IgD-negative memory B cell (primary cell): ENCODE measurements around the gene EPC1. TPM values are rescaled to one million over a fixed set of nuclear protein-coding genes. Genes with fewer than 3 reads are reported as not detected.
"Not testable (repeated sequence)": the region's sequence is repeated elsewhere in the genome, so short reads cannot be mapped to it uniquely, and the experiment has no call there.

ENCODE experiments used
- H3K27ac Mint-ChIP-seq, 3 donors: one replicate each; pipeline ENCODE4 v1.8.0; 2020 to 2022; ENCODE audit warnings: mild to moderate bottlenecking in 3 of 3, mixed read lengths in 3 of 3, moderate library complexity in 1 of 3
- H3K27me3 Mint-ChIP-seq: one replicate; pipeline ENCODE4 v1.8.0; 2021; ENCODE audit warnings: mixed read lengths
- H3K36me3 Mint-ChIP-seq: one replicate; pipeline ENCODE4 v1.8.0; 2020; ENCODE audit warnings: mild to moderate bottlenecking, mixed read lengths
- H3K4me1 Mint-ChIP-seq, 3 donors: one replicate each; pipeline ENCODE4 v1.8.0; 2020 to 2022; ENCODE audit warnings: mixed read lengths in 3 of 3, mild to moderate bottlenecking in 1 of 3
- H3K4me3 Mint-ChIP-seq, 4 donors: one replicate each; pipeline ENCODE4 v1.8.0; 2020 to 2022; ENCODE audit warnings: mild to moderate bottlenecking in 4 of 4, mixed read lengths in 4 of 4, moderate library complexity in 3 of 4
- H3K9me3 Mint-ChIP-seq, 3 donors: one replicate each; pipeline ENCODE4 v1.8.0; 2020 to 2021; ENCODE audit warnings: mixed read lengths in 3 of 3, mild to moderate bottlenecking in 1 of 3
- polyA plus RNA-seq: library from polyadenylated mRNA; unstranded; fragments of 300-500 nt; fragmentation: Illumina TruSeq; gene quantifications from one replicate; pipeline ENCODE4 v1.2.3, GENCODE V29; 2021

EPC1 gene
- polyA plus RNA-seq, 1 donor from 2014 or later, result 78.9 TPM

- H3K27ac Mint-ChIP-seq, result no peak overlapping the region
- H3K4me1 Mint-ChIP-seq, result peaks cover 10 to 19% (median 13%) of the 10 kb centered on the region in 3 donors
- no peaks in the 10 kb centered on the region for H3K9me3 Mint-ChIP-seq
- H3K4me3 Mint-ChIP-seq, result peak overlapping the region in 3 of 4 donors; percentile 63 to 90 (median 79)
- no peaks in the 10 kb centered on the region for H3K27me3 Mint-ChIP-seq
- peaks cover 6% of the 10 kb centered on the region for H3K36me3 Mint-ChIP-seq
These were observed 29.1 kb upstream of the EPC1 start for GRCh38 chr10:32376097-32376496.

GRCh38 chr10:32375631-32376030 is 28.7 kb upstream of the EPC1 start:
- H3K27me3 Mint-ChIP-seq, result no peaks in the 10 kb centered on the region
- peak overlapping the region in 1 of 3 donors; percentile 29 for H3K27ac Mint-ChIP-seq
- H3K36me3 Mint-ChIP-seq, result peaks cover 6% of the 10 kb centered on the region
- H3K4me3 Mint-ChIP-seq, result no peak overlapping the region
- H3K9me3 Mint-ChIP-seq, result no peaks in the 10 kb centered on the region
- H3K4me1 Mint-ChIP-seq, result peaks cover 10 to 20% (median 13%) of the 10 kb centered on the region in 3 donors

GRCh38 chr10:32374605-32375004 is 27.6 kb upstream of the EPC1 start:
- peak overlapping the region in 1 of 3 donors; percentile 29 for H3K27ac Mint-ChIP-seq
- H3K4me3 Mint-ChIP-seq, result peak overlapping the region in 2 of 4 donors; percentile 28 to 61
- peaks cover 10 to 20% (median 13%) of the 10 kb centered on the region in 3 donors for H3K4me1 Mint-ChIP-seq
- no peaks in the 10 kb centered on the region for H3K9me3 Mint-ChIP-seq
- peaks cover 6% of the 10 kb centered on the region for H3K36me3 Mint-ChIP-seq
- no peaks in the 10 kb centered on the region for H3K27me3 Mint-ChIP-seq

- H3K4me1 Mint-ChIP-seq, result peaks cover 10 to 24% (median 15%) of the 10 kb centered on the region in 3 donors
- no peaks in the 10 kb centered on the region for H3K9me3 Mint-ChIP-seq
- peaks cover 6% of the 10 kb centered on the region for H3K36me3 Mint-ChIP-seq
- peak overlapping the region in 1 of 4 donors; percentile 37 for H3K4me3 Mint-ChIP-seq
- no peaks in the 10 kb centered on the region for H3K27me3 Mint-ChIP-seq
- peak overlapping the region in 1 of 3 donors; percentile 21 for H3K27ac Mint-ChIP-seq
These were observed 26.5 kb upstream of the EPC1 start for GRCh38 chr10:32373496-32373895.

- no peaks in the 10 kb centered on the region for H3K27me3 Mint-ChIP-seq
- H3K4me3 Mint-ChIP-seq, result no peak overlapping the region
- peaks cover 10 to 27% (median 16%) of the 10 kb centered on the region in 3 donors for H3K4me1 Mint-ChIP-seq
- H3K27ac Mint-ChIP-seq, result no peak overlapping the region
- no peaks in the 10 kb centered on the region for H3K9me3 Mint-ChIP-seq
- peaks cover 6% of the 10 kb centered on the region for H3K36me3 Mint-ChIP-seq
These were observed 26.1 kb upstream of the EPC1 start for GRCh38 chr10:32373031-32373430.

GRCh38 chr10:32372000-32372875 is 25.3 kb upstream of the EPC1 start:
- Mint-ChIP-seq H3K27ac (peak overlapping the region in 2 of 3 donors; percentile 60 to 78), H3K4me3 (no peak overlapping the region), H3K36me3 (peaks cover 6% of the 10 kb centered on the region), H3K4me1 (peaks cover 16 to 32% (median 20%) of the 10 kb centered on the region in 3 donors), H3K9me3 (no peaks in the 10 kb centered on the region), H3K27me3 (no peaks in the 10 kb centered on the region)

GRCh38 chr10:32371101-32371500 is 24.1 kb upstream of the EPC1 start:
- Mint-ChIP-seq H3K9me3 (no peaks in the 10 kb centered on the region), H3K36me3 (peaks cover 6% of the 10 kb centered on the region), H3K4me1 (peaks cover 22 to 28% (median 23%) of the 10 kb centered on the region in 3 donors), H3K27ac (no peak overlapping the region), H3K4me3 (no peak overlapping the region), H3K27me3 (no peaks in the 10 kb centered on the region)

- Mint-ChIP-seq H3K27ac (peak overlapping the region in 2 of 3 donors; percentile 19 to 67), H3K36me3 (peaks cover 1% of the 10 kb centered on the region), H3K9me3 (no peaks in the 10 kb centered on the region), H3K4me1 (peaks cover 21 to 31% (median 24%) of the 10 kb centered on the region in 3 donors), H3K27me3 (no peaks in the 10 kb centered on the region), H3K4me3 (peak overlapping the region in 1 of 4 donors; percentile 9)
These were observed 21.0 kb upstream of the EPC1 start for GRCh38 chr10:32367793-32368453.

GRCh38 chr10:32366588-32366987 is 19.6 kb upstream of the EPC1 start:
- H3K27me3 Mint-ChIP-seq, result no peaks in the 10 kb centered on the region
- H3K4me3 Mint-ChIP-seq, result no peak overlapping the region
- no peak overlapping the region for H3K27ac Mint-ChIP-seq
- no peaks in the 10 kb centered on the region for H3K9me3 Mint-ChIP-seq
- peaks cover 15 to 32% (median 25%) of the 10 kb centered on the region in 3 donors for H3K4me1 Mint-ChIP-seq
- H3K36me3 Mint-ChIP-seq, result no peaks in the 10 kb centered on the region

- Mint-ChIP-seq H3K36me3 (peaks cover 1% of the 10 kb centered on the region), H3K4me3 (peak overlapping the region in 1 of 4 donors; percentile 76), H3K27ac (no peak overlapping the region), H3K9me3 (no peaks in the 10 kb centered on the region), H3K27me3 (no peaks in the 10 kb centered on the region), H3K4me1 (peaks cover 15 to 37% (median 25%) of the 10 kb centered on the region in 3 donors)
These were observed 19.2 kb upstream of the EPC1 start for GRCh38 chr10:32366111-32366510.

GRCh38 chr10:32365404-32365803 is 18.4 kb upstream of the EPC1 start:
- H3K36me3 Mint-ChIP-seq, H3K9me3 Mint-ChIP-seq, H3K4me3 Mint-ChIP-seq, H3K27me3 Mint-ChIP-seq: not testable (repeated sequence)
- Mint-ChIP-seq H3K4me1 (peaks cover 17 to 40% (median 27%) of the 10 kb centered on the region in 3 donors), H3K27ac (peak overlapping the region in 1 of 3 donors; percentile 32)

- peaks cover 3% of the 10 kb centered on the region for H3K36me3 Mint-ChIP-seq
- H3K4me1 Mint-ChIP-seq, result peaks cover 18 to 35% (median 20%) of the 10 kb centered on the region in 3 donors
- H3K27me3 Mint-ChIP-seq, result no peaks in the 10 kb centered on the region
- H3K27ac Mint-ChIP-seq, result peak overlapping the region in 1 of 3 donors; percentile 94
- no peaks in the 10 kb centered on the region for H3K9me3 Mint-ChIP-seq
- no peak overlapping the region for H3K4me3 Mint-ChIP-seq
These were observed 15.6 kb upstream of the EPC1 start for GRCh38 chr10:32362571-32362970.

- no peaks in the 10 kb centered on the region for H3K27me3 Mint-ChIP-seq
- no peak overlapping the region for H3K4me3 Mint-ChIP-seq
- H3K9me3 Mint-ChIP-seq, result no peaks in the 10 kb centered on the region
- peaks cover 23 to 38% (median 23%) of the 10 kb centered on the region in 3 donors for H3K4me1 Mint-ChIP-seq
- H3K36me3 Mint-ChIP-seq, result peaks cover 8% of the 10 kb centered on the region
- no peak overlapping the region for H3K27ac Mint-ChIP-seq
These were observed 13.9 kb upstream of the EPC1 start for GRCh38 chr10:32360884-32361283.

- no peaks in the 10 kb centered on the region for H3K27me3 Mint-ChIP-seq
- H3K4me3 Mint-ChIP-seq, result no peak overlapping the region
- no peak overlapping the region for H3K27ac Mint-ChIP-seq
These were observed 13.3 kb upstream of the EPC1 start for GRCh38 chr10:32360241-32360640.

GRCh38 chr10:32357056-32357735 is 10.2 kb upstream of the EPC1 start:
- Mint-ChIP-seq H3K27me3 (no peaks in the 10 kb centered on the region), H3K27ac (no peak overlapping the region), H3K4me3 (no peak overlapping the region), H3K36me3 (peaks cover 10% of the 10 kb centered on the region), H3K9me3 (no peaks in the 10 kb centered on the region), H3K4me1 (peaks cover 36 to 38% (median 37%) of the 10 kb centered on the region in 3 donors)

More at GRCh38 chr10:32360241-32360640, 13.3 kb upstream of the EPC1 start:
- Mint-ChIP-seq H3K36me3 (peaks cover 10% of the 10 kb centered on the region), H3K9me3 (no peaks in the 10 kb centered on the region), H3K4me1 (peaks cover 22 to 37% (median 24%) of the 10 kb centered on the region in 3 donors)
